Endodermal cell (in vitro differentiated cells): Measurements from ENCODE around the gene SMC6. TPM values are rescaled to one million over a fixed set of nuclear protein-coding genes. Genes with fewer than 3 reads are reported as not detected.

Source experiments
- DNase-seq: peaks from one replicate; pipeline ENCODE4 v3.0.0-alpha.2; 2017
- H3K27ac ChIP-seq: 2 replicates; pipeline ENCODE4 v1.5.1; 2013; ENCODE audit warnings: mild to moderate bottlenecking, low read depth, low read length, moderate library complexity
- H3K27me3 ChIP-seq: 2 replicates; pipeline ENCODE4 v1.6.1; 2013; ENCODE audit warnings: mild to moderate bottlenecking, low read length, moderate library complexity; ENCODE audit not compliant: insufficient read depth, control insufficient read depth, poor library complexity, severe bottlenecking
- H3K36me3 ChIP-seq: 2 replicates; pipeline ENCODE4 v1.7.0; 2013; ENCODE audit warnings: mild to moderate bottlenecking, low read length, moderate library complexity; ENCODE audit not compliant: control insufficient read depth, insufficient read depth
- H3K4me1 ChIP-seq: one replicate; pipeline ENCODE4 v1.7.0; 2013; ENCODE audit warnings: low read length; ENCODE audit not compliant: control insufficient read depth, insufficient read depth
- H3K4me3 ChIP-seq: 2 replicates; pipeline ENCODE4 v1.5.1; 2013; ENCODE audit warnings: mild to moderate bottlenecking, low read length, moderate library complexity
- H3K9ac ChIP-seq: 2 replicates; pipeline ENCODE4 v1.6.1; 2013; ENCODE audit warnings: mild to moderate bottlenecking, low read length, moderate library complexity; ENCODE audit not compliant: poor library complexity, severe bottlenecking; ENCODE audit errors: extremely low read depth
- H3K9me3 ChIP-seq: 2 replicates; pipeline ENCODE4 v1.6.1; 2013; ENCODE audit warnings: mild to moderate bottlenecking, low read length, moderate library complexity; ENCODE audit not compliant: control insufficient read depth
- H3K27ac Mint-ChIP-seq: 2 replicates; pipeline ENCODE4 v1.8.0; 2020; ENCODE audit warnings: mixed read lengths
- H3K27me3 Mint-ChIP-seq: 2 replicates; pipeline ENCODE4 v1.8.0; 2021; ENCODE audit warnings: mild to moderate bottlenecking, mixed read lengths; ENCODE audit not compliant: insufficient read depth
- H3K36me3 Mint-ChIP-seq: 2 replicates; pipeline ENCODE4 v1.8.0; 2020; ENCODE audit warnings: low read depth, mixed read lengths
- H3K4me1 Mint-ChIP-seq: 2 replicates; pipeline ENCODE4 v1.8.0; 2020; ENCODE audit warnings: mixed read lengths
- H3K4me3 Mint-ChIP-seq: 2 replicates; pipeline ENCODE4 v1.8.0; 2020; ENCODE audit warnings: mild to moderate bottlenecking, moderate library complexity, mixed read lengths
- H3K9me3 Mint-ChIP-seq: 2 replicates; pipeline ENCODE4 v1.8.0; 2020; ENCODE audit warnings: mild to moderate bottlenecking, mixed read lengths
- CTCF ChIP-seq: fragments of 200-600 bp; sonication (generic); conservative IDR thresholded peaks from 2 replicates; pipeline ENCODE4 v1.5.0; 2021; ENCODE audit warnings: antibody characterized with exemption, mild to moderate bottlenecking
- WGBS, 2 experiments: methylation state at CpG; one replicate each; pipeline versions ENCODE4 v1.1.5 to v1.1.7; 2013; ENCODE audit warnings: missing lambda C conversion rate in 2 of 2, mixed read lengths in 1 of 2; ENCODE audit not compliant: insufficient coverage in 1 of 2, insufficient read length in 1 of 2; 5-methylcytosine and 5-hydroxymethylcytosine counted together
- total RNA-seq, 2 donors: library from RNA; stranded (reverse); fragmentation: NEBNext Ultra II Directional in 1 of 2; extraction: Animal tissue kit (Norgen Biotek cat#: 25700) in 1 of 2; gene quantifications; 2 replicates in 1 of 2; 3 replicates in 1 of 2; pipeline ENCODE4 v1.2.1, GENCODE V29; 2021

Gene SMC6
- total RNA-seq, 2 donors from 2014 or later = 38.3 to 48.3 TPM

DNA sequence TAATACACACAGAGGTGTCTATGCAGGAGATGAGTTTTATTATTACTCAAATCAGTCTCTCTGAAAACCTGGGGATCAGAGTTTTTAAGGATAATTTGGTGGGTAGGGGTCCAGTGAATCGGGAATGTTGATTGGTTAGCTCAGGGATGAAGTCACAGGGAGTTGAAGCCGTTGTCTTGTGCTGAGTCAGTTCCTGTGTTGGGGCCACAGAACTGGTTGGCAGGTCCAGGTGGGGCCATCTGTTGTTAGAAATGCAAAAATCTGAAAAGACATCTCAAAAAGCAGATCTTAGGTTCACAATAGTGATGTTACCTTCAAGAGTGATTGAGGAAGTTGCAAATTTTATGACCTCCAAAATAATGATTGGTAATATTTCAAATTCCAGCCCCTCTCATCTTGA, 126.2 kb downstream of the SMC6 start:
- H3K4me1 ChIP-seq = peaks cover 7% of the 10 kb centered on the region
- WGBS, 2 experiments = 87% methylated on average over 2 of the region's 2 CpGs; no CpG with 5 or more reads in 1 of the 2 experiments
- no peaks in the 10 kb centered on the region for H3K27me3 ChIP-seq
- no peaks in the 10 kb centered on the region for H3K36me3 ChIP-seq
- peaks cover 21% of the 10 kb centered on the region for H3K9me3 Mint-ChIP-seq
- H3K36me3 Mint-ChIP-seq = no peaks in the 10 kb centered on the region
- no peak for DNase-seq
- no peak overlapping the region for H3K9ac ChIP-seq
- peak overlapping the region; percentile 14 for H3K27ac Mint-ChIP-seq
- H3K4me1 Mint-ChIP-seq = peaks cover 15% of the 10 kb centered on the region
- H3K27me3 Mint-ChIP-seq = no peaks in the 10 kb centered on the region
- TF ChIP-seq CTCF = no peak
- peaks cover 8% of the 10 kb centered on the region for H3K9me3 ChIP-seq
- H3K4me3 ChIP-seq = no peak overlapping the region
- H3K4me3 Mint-ChIP-seq = no peak overlapping the region
- no peak overlapping the region for H3K27ac ChIP-seq

DNA sequence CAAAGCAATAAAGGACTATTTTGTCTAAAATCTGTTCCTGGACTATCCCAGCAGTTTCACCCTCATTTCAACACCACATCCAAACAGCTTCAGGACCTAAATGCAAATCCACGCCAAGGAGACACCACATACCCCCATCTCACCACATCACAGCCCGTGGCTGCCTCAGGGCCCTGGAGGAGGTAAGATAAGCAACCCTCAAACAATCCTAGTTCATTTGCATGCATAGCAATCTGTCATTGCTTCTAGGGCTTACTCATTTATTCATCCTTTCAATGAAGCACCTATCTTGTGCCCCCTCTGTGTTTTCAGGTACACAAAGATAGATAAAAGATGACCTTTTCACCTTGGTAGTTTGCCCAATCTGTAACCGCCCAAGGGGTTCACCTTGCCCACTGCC, 126.6 kb downstream of the SMC6 start:
- no peak overlapping the region for H3K4me3 Mint-ChIP-seq
- DNase-seq = no peak
- no peak overlapping the region for H3K27ac ChIP-seq
- no peaks in the 10 kb centered on the region for H3K27me3 Mint-ChIP-seq
- no peak overlapping the region for H3K9ac ChIP-seq
- H3K36me3 Mint-ChIP-seq = no peaks in the 10 kb centered on the region
- no peak for TF ChIP-seq CTCF
- no peaks in the 10 kb centered on the region for H3K27me3 ChIP-seq
- H3K36me3 ChIP-seq = no peaks in the 10 kb centered on the region
- peaks cover 21% of the 10 kb centered on the region for H3K9me3 Mint-ChIP-seq
- H3K27ac Mint-ChIP-seq = peak overlapping the region; percentile 14
- 76 to 88% methylated on average over 1 to 3 of the region's 3 CpGs for WGBS, 2 experiments
- peaks cover 8% of the 10 kb centered on the region for H3K9me3 ChIP-seq
- H3K4me1 ChIP-seq = peaks cover 7% of the 10 kb centered on the region
- no peak overlapping the region for H3K4me3 ChIP-seq
- peaks cover 15% of the 10 kb centered on the region for H3K4me1 Mint-ChIP-seq

DNA sequence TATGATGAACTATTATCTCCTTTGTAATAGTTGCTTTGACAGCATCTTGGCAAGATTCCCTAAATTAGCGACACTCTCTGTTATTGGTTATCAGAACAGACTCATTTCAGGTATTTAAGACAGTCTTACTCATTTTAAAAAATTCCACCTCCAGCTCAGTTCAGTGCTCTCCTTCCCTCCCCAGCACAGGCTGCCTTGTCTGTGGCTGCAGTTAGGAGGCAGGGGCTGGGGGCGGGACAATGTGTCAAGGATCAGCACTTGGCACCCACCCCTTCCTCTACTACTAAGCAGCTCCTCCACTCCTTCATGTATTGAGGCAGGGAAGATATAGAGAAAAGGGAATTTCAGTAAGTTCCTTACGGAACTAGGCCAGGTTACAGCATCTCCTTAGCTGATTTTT, 128.2 kb downstream of the SMC6 start:
- Histone ChIP-seq H3K9me3 (peaks cover 8% of the 10 kb centered on the region), H3K27me3 (no peaks in the 10 kb centered on the region), H3K4me3 (no peak overlapping the region), H3K4me1 (peaks cover 7% of the 10 kb centered on the region), H3K36me3 (no peaks in the 10 kb centered on the region), H3K9ac (no peak overlapping the region), H3K27ac (no peak overlapping the region)
- Mint-ChIP-seq H3K9me3 (peaks cover 21% of the 10 kb centered on the region), H3K36me3 (no peaks in the 10 kb centered on the region), H3K27me3 (peaks cover 1% of the 10 kb centered on the region), H3K27ac (no peak overlapping the region), H3K4me3 (no peak overlapping the region), H3K4me1 (peaks cover 18% of the 10 kb centered on the region)
- WGBS, 2 experiments = 91 to 100% methylated on average over 2 to 3 of the region's 3 CpGs
- no peak for DNase-seq
- TF ChIP-seq CTCF = no peak
